Retinal pigment epithelial cell (primary cell): Measurements from ENCODE around the gene USP48.
A peak's percentile ranks its signal among the peaks of the same experiment; 100 is the strongest.

Source experiments
- DNase-seq: peaks from one replicate; pipeline ENCODE4 v3.0.0-alpha.2; 2010; ENCODE audit warnings: low read depth
- H3K4me3 ChIP-seq: 2 replicates; pipeline ENCODE4 v1.5.1; 2011; ENCODE audit warnings: mild to moderate bottlenecking, low read length, control low read depth, moderate library complexity
- TF ChIP-seq, protein P1 (sequence below): conservative IDR thresholded peaks from 2 replicates; pipeline ENCODE4 v1.5.1; 2011; ENCODE audit warnings: low read depth, low read length, control low read depth, inconsistent platforms

USP48 gene

DNA sequence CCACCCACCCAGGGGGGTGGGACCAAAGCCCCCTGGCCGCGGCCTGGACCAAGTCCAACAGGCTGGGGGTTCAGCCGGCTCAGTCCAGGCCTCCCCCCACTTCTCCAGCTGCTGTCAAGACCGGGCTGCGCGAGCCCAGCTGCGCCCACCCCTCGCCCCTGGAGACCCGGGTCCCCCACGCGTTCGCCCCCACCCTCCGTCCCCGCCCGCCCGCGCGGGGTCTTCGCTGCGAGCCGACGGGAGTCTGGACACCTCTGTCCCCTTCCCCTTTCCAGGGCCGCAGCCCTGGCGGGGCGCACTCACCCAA lies 114.0 kb downstream of the USP48 start:
- DNase-seq: no peak
- TF ChIP-seq, protein P1, sequence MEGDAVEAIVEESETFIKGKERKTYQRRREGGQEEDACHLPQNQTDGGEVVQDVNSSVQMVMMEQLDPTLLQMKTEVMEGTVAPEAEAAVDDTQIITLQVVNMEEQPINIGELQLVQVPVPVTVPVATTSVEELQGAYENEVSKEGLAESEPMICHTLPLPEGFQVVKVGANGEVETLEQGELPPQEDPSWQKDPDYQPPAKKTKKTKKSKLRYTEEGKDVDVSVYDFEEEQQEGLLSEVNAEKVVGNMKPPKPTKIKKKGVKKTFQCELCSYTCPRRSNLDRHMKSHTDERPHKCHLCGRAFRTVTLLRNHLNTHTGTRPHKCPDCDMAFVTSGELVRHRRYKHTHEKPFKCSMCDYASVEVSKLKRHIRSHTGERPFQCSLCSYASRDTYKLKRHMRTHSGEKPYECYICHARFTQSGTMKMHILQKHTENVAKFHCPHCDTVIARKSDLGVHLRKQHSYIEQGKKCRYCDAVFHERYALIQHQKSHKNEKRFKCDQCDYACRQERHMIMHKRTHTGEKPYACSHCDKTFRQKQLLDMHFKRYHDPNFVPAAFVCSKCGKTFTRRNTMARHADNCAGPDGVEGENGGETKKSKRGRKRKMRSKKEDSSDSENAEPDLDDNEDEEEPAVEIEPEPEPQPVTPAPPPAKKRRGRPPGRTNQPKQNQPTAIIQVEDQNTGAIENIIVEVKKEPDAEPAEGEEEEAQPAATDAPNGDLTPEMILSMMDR: no peak
- H3K4me3 ChIP-seq: peak overlapping the region; percentile 15

DNA sequence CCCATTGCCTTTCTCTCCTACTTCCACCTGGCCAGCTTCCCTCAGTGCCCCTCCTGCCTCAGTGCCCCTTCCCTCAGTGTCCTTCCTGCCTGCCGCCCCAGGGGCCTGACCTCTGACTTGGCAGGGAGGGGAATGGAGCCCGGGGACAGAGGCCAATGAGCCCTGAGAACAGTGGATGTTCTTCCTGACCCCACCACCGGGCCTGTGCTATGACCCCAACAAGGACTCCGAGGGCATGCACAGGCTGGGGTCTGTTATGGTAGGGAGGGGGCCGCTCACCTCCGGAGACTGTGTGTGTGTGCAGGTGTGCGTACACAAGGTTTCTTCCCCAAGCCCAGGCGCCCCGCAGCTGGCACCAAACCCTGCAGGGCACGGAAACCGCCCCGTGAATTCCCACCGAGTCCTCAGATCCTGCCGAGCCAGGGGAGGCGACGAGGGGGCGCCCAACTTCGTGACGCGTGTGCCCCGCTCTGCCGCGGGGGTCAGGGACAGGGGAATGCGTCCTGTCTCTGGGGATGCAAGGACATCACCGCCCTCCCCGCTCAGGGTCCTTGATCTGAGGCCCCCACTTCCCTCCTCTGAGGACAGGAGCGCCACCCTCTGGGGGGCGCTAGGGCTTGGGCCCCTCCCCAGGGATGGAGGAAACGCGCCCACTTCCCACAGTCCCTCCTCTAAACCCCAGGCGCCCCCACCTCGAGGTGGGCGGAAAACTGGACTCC lies 114.6 kb downstream of the USP48 start:
- no peak overlapping the region for H3K4me3 ChIP-seq
- TF ChIP-seq, protein P1: peak; percentile 18

DNA sequence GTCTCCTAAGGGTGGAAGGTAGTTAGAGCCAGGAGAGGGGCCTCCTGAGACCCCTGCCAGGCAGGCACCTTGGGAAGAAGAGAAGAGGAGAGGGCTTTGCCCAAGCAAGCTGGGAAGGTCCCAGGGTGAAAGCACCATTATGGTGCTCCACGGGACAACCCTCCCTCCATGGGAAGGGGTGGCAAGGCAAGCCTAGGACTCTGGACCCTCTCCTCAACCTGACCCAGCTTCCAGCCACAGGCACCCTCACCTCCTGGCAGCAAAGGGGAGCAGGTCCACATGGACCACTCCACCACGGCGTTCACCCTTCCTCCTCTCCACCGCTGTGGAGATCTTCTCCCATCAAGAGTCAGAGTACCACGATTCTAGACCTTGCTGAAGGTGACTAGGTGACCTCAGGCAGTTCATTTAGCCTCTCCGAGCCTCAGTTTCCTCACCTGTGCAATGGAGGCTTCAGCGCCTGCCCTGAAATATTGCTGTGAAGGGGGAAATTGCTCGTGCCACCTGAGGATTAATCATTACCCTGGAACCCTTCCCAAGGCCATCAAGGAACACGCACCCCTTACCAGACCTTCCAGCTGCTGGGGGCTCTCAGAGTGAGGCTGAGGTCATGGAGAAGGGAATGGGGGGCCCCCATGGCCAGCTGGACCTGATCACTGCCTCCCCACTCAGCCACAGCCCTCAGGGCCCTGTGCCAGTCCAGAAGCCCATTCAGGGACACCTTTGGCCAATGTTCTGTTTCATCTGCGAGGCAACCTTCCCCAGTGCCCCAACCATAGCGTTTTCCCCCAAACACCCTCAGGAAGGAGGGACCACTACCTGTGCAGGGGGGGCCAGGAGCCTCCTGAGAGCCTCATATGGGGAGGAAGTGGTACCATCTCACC lies 115.4 kb downstream of the USP48 start:
- no peak overlapping the region for H3K4me3 ChIP-seq
- no peak for DNase-seq
- TF ChIP-seq, protein P1: no peak

More for the DNA sequence above, 114.6 kb downstream of the USP48 start:
- DNase-seq: no peak

DNA sequence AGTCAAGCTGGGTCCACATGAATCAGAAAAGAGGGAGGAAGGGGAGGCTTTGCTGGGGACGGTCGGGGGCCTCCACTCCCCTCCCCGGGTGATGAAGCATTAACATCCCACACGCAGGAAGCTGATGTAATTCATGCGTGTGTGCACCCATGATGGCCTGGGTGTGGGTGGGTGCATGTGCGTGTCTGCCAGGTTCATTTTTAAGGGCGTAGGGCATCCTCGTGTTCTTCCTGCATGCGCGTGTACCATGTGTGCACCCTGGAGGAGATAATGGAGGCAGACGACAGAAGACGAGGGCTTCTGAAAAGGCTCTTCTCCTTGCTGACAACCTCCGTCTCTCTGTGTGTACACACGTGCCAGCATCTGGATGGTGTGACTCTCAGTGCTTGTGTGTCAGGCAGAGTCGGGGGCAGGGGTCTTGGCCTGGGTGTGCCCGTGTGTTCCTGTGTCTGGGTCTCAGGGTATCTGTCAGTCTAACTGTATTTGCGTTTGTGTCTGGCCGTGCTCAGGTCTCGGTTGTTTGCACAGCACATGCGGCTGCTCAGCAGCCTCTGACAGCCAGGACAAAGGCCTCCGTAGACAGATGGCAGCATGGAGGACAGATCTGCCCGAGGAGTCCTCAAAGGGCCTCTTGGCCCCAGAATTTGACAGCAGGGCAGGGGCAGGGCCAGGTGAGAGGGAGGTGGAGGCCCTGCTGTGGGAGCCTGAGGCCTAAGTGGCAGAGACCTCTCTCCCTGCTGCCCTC lies 116.2 kb downstream of the USP48 start:
- TF ChIP-seq, protein P1: no peak
- H3K4me3 ChIP-seq: no peak overlapping the region
- no peak for DNase-seq

DNA sequence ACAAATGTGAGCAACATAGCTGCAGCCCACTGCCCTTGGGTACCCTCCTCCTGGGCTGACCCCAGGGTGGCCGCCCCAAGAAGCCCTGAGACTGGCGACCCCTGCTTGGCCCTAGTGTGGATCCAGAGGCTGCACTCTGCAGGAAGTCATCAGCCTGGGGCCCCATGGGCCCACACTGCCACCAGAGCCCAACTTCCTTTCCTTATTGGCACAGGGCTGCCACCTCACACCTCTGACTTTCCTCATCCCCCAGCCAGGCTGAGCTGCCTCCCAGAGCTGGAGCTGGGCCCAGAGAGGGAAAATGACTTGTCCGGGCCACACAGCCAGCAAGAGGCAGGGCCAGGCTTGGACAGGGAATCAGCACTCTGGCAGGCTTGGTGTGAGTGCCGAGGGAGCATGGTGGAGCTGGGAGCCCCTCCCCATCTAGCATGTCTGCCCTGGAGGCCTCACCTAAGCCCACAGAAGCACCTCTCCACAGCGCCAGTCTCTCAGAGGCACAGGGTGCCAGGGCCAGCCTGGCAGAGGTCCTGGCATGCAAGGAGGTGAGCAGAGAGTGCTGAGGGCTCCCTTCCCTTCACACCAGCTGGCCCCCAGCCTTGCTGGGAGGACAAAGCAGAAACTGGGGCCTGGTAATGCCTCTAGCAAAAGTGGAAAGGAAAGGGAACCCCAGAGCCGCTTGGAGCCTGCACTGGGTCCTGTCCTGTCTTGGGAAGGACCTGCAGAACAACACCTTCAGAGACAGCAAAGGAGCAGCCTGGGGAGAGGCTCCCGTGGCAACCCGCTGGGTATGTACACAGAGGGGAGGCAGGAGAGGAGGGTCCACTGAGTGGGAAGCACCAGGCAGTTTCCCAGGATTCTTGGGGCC lies 117.0 kb downstream of the USP48 start:
- TF ChIP-seq, protein P1: no peak
- no peak overlapping the region for H3K4me3 ChIP-seq
- DNase-seq: no peak

DNA sequence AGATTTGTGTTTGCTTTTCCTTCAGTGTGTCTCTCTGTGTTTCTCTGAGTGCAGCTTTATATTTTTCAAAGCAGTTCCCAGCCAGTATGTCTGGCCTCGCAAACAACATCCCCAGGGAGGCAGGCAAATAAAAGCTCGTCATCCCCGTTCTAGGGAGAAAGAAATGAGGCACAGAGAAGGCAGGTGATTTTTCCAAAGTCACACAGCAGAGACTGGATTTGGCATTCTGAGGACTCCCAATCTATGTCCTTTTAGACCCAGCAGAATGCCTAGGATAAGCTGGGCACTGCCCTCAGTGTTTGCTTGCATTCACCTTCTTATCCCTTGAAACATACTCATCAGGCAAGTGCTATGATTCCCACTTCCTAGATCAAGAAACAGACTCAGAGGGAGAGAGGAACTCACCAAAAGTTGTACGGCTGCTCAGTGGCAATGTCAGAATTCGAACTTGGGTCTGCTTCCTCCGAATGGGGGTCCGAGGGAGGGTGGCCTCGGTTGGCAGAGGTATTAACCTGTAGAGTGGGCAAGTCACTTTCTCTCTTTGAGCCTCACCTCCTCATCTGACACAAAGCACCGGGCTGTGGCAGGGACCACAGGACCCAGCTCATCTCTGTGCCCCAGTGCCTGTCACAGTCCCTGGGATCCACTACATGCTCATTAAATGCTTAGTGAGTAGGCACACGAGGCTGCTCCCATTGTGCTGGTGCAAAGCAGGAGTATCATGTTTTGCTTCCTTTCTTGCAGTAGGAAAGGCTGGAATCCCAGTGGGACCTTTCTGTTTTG lies 118.0 kb downstream of the USP48 start:
- TF ChIP-seq, protein P1: no peak
- DNase-seq: no peak
- no peak overlapping the region for H3K4me3 ChIP-seq
